HepG2 (cell line): ENCODE results near the gene C1D. TPM values are rescaled to one million over a fixed set of nuclear protein-coding genes. Genes with fewer than 3 reads are reported as not detected.

Experiments used
- ATAC-seq: fragments of 200-7000 bp; cut with Tn5 transposase; 3 replicates; pipeline ENCODE4 v1.9.1; 2020; ENCODE audit warnings: mild to moderate bottlenecking, moderate library complexity
- BruUV-seq: library from RNA; stranded (reverse); fragments of 400-500 nt; replicated peaks from 2 replicates; lab custom pipeline; 2021; lab: Mats Ljungman, UMichigan
- CTCF ChIA-PET: fragments of 300-600 bp; formaldehyde crosslinking; extraction: SDS; loops from one replicate; lab custom pipeline; 2021; ENCODE audit warnings: low total read pairs, inconsistent platforms, low intra/inter-chr PET ratio; lab: Yijun Ruan, JAX
- POLR2A ChIA-PET: fragments of 350-600 bp; sonication (Branson Sonifier 250); formaldehyde crosslinking; loops from one replicate; lab custom pipeline; 2020; ENCODE audit warnings: antibody characterized with exemption, inconsistent platforms; lab: Yijun Ruan, JAX
- DNase-seq: peaks from one replicate; pipeline ENCODE4 v3.0.0-alpha.2; 2015; ENCODE audit warnings: low spot score
- FAIRE-seq: peaks from 3 replicates; lab custom pipeline; 2011; peaks lifted over from hg19 to GRCh38; lab: Jason Lieb, UNC
- H2AFZ ChIP-seq: one replicate; pipeline ENCODE4 v1.6.1; 2011; ENCODE audit warnings: low read length, inconsistent platforms
- H3K27ac ChIP-seq: fragments of 300-600 bp; 3 replicates; pipeline ENCODE4 v1.8.0; 2011; ENCODE audit warnings: mixed run types, mild to moderate bottlenecking, mixed read lengths, low read length, inconsistent platforms; ENCODE audit not compliant: insufficient read depth; ENCODE audit errors: extremely low read length
- H3K27me3 ChIP-seq, 2 experiments: fragments of 200-600 bp in 1 of 2; 2 replicates in 1 of 2; 3 replicates in 1 of 2; pipeline versions ENCODE4 v1.6.0 to v1.8.0; 2011; ENCODE audit warnings: low read length in 2 of 2, mild to moderate bottlenecking in 2 of 2, moderate library complexity in 2 of 2, inconsistent platforms in 1 of 2; ENCODE audit not compliant: insufficient read depth in 2 of 2, control insufficient read depth in 1 of 2
- H3K36me3 ChIP-seq, 2 experiments: fragments of 200-600 bp in 1 of 2; replicated peaks in 1 of 2; 2 replicates in 1 of 2; 3 replicates in 1 of 2; pipeline versions ENCODE4 v1.5.1 to v1.8.0; 2011; ENCODE audit warnings: low read length in 2 of 2, inconsistent platforms in 1 of 2; ENCODE audit not compliant: insufficient read depth in 2 of 2, control insufficient read depth in 1 of 2
- H3K4me1 ChIP-seq: 2 replicates; pipeline ENCODE4 v1.5.1; 2012; ENCODE audit warnings: low read length, inconsistent platforms; ENCODE audit not compliant: insufficient read depth
- H3K4me2 ChIP-seq: 2 replicates; pipeline ENCODE4 v1.6.0; 2011; ENCODE audit warnings: low read depth, low read length, inconsistent platforms
- H3K4me3 ChIP-seq, 3 experiments: fragments of 200-600 bp in 1 of 3; sonication (generic), shearing (Covaris generic) in 1 of 3; replicated peaks in 1 of 3; 2 replicates each; pipeline ENCODE4 v1.5.1; 2011 to 2016; ENCODE audit warnings: low read length in 3 of 3, inconsistent platforms in 2 of 3, low read depth in 2 of 3, mild to moderate bottlenecking in 2 of 3, control low read depth in 1 of 3, mixed read lengths in 1 of 3; ENCODE audit not compliant: insufficient read depth in 1 of 3
- H3K79me2 ChIP-seq: one replicate; pipeline ENCODE4 v1.6.1; 2011; ENCODE audit warnings: low read length, inconsistent platforms; ENCODE audit not compliant: insufficient read depth
- H3K9ac ChIP-seq: 2 replicates; pipeline ENCODE4 v1.6.0; 2011; ENCODE audit warnings: mild to moderate bottlenecking, low read depth, low read length, inconsistent platforms; ENCODE audit not compliant: insufficient read depth
- H3K9me3 ChIP-seq: 2 replicates; pipeline ENCODE4 v1.5.1; 2012; ENCODE audit warnings: mild to moderate bottlenecking, low read length
- H4K20me1 ChIP-seq: 2 replicates; pipeline ENCODE4 v1.6.0; 2011; ENCODE audit warnings: inconsistent platforms, mild to moderate bottlenecking, low read length, moderate library complexity; ENCODE audit not compliant: insufficient read depth
- KAT2B ChIP-seq: fragments of 150-350 bp; IDR thresholded peaks from 2 replicates; pipeline ENCODE4 v1.6.1; 2014; ENCODE audit warnings: low read depth, low read length, borderline replicate concordance
- KDM3A ChIP-seq: IDR thresholded peaks from 2 replicates; pipeline ENCODE4 v1.6.1; 2018; ENCODE audit warnings: low read depth, missing compliant biosample characterization
- MXD1 ChIP-seq: sonication (generic); formaldehyde crosslinking; IDR thresholded peaks from 2 replicates; pipeline ENCODE4 v1.4.0; 2020; ENCODE audit warnings: mild to moderate bottlenecking, missing genetic modification reagents
- NFATC3 ChIP-seq: sonication (generic); formaldehyde crosslinking; IDR thresholded peaks from 2 replicates; pipeline ENCODE4 v1.5.1; 2020; ENCODE audit warnings: mild to moderate bottlenecking, missing genetic modification reagents
- RFXANK ChIP-seq: IDR thresholded peaks from 2 replicates; pipeline ENCODE4 v1.6.1; 2016
- ZNF549 ChIP-seq: sonication (generic); formaldehyde crosslinking; IDR thresholded peaks from 2 replicates; pipeline ENCODE4 v1.5.0; 2020; ENCODE audit warnings: missing genetic modification reagents
- WGBS: methylation state at CpG from one replicate; pipeline ENCODE4 v1.1.6; 2017; ENCODE audit warnings: low lambda C conversion rate; 5-methylcytosine and 5-hydroxymethylcytosine counted together
- in situ Hi-C: cut with HindIII; loops from 2 replicates; pipeline ENCODE4 v1.10.0; 2017; ENCODE audit warnings: low pct_unique_long_range_greater_than_20kb; ENCODE audit not compliant: extremely low pct_ligation_motif_present
- intact Hi-C: fragments of 100-400 bp; cut with micrococcal nuclease; formaldehyde crosslinking; loops from one replicate; pipeline ENCODE4 v1.10.0; 2022; ENCODE audit not compliant: unreplicated experiment
- polyA plus RNA-seq, 8 experiments: library from polyadenylated mRNA; depleted of rRNA in 3 of 8; stranded (reverse) in 7 of 8; unstranded in 1 of 8; fragments of >200 nt; fragmentation: Illumina TruSeq in 4 of 8; extraction: Trizol in 4 of 8; gene quantifications; 2 replicates each; pipeline versions ENCODE4 v1.2.1 to v1.2.3, GENCODE V29; 2011 to 2016; ENCODE audit warnings: low read depth in 4 of 8, missing spikeins in 1 of 8, mixed read lengths in 1 of 8; ENCODE audit not compliant: insufficient read depth in 1 of 8
- total RNA-seq, 5 experiments: library from RNA; depleted of rRNA; stranded (reverse); fragments of >200 nt; fragmentation: Illumina TruSeq; extraction: Trizol; gene quantifications; 2 replicates each; pipeline ENCODE4 v1.2.3, GENCODE V29; 2016; ENCODE audit warnings: low read depth in 1 of 5
- TF ChIP-seq, protein P1 (sequence below): sonication (generic); formaldehyde crosslinking; IDR thresholded peaks from 2 replicates; pipeline ENCODE4 v1.8.0; 2022; ENCODE audit warnings: mild to moderate bottlenecking, missing genetic modification reagents, moderate library complexity

The C1D gene
- total and polyA plus RNA-seq, 2 of the 13 experiments (the other 11 are each of a cell fraction or from before 2014, with no cell fraction given): 38.1 to 43.5 TPM

GRCh38 chr2:68100189-68100588, 37.4 kb upstream of the C1D start:
- Histone ChIP-seq H2AFZ (no peak overlapping the region), H4K20me1 (no peaks in the 10 kb centered on the region; the same call in 1 of the 2 replicates), H3K27ac (no peak overlapping the region), H3K4me2 (no peak overlapping the region), H3K9ac (no peak overlapping the region), H3K9me3 (no peaks in the 10 kb centered on the region), H3K27me3 (0 out of 5 replicates have a peak, but pooled peaks cover 0 to 6% of the 10 kb centered on the region in 2 experiments), H3K79me2 (no peaks in the 10 kb centered on the region), H3K36me3 (no peaks in the 10 kb centered on the region), H3K4me1 (no peaks in the 10 kb centered on the region), H3K4me3 (no peak overlapping the region)
- FAIRE-seq (no peak), ATAC-seq (no peak), DNase-seq (no peak)
- POLR2A ChIA-PET: no interaction called here
- CTCF ChIA-PET: no interaction called here
- 0% methylated on average over 1 of the region's 1 CpG for WGBS
- BruUV-seq: no TSS peak
- intact Hi-C loops (no loop called here), in situ Hi-C loops (no loop called here)
- no peak for TF ChIP-seq NFATC3 (CRISPR knock-in tag)

GRCh38 chr2:68099260-68099659, 36.5 kb upstream of the C1D start:
- no peak for FAIRE-seq
- TF ChIP-seq RFXANK (no peak), MXD1 (CRISPR knock-in tag) (no peak), KDM3A (CRISPR knock-in tag) (no peak), KAT2B (no peak), ZNF549 (CRISPR knock-in tag) (no peak)
- TF ChIP-seq, protein P1, sequence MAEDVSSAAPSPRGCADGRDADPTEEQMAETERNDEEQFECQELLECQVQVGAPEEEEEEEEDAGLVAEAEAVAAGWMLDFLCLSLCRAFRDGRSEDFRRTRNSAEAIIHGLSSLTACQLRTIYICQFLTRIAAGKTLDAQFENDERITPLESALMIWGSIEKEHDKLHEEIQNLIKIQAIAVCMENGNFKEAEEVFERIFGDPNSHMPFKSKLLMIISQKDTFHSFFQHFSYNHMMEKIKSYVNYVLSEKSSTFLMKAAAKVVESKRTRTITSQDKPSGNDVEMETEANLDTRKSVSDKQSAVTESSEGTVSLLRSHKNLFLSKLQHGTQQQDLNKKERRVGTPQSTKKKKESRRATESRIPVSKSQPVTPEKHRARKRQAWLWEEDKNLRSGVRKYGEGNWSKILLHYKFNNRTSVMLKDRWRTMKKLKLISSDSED: no peak

More at GRCh38 chr2:68099260-68099659, 36.5 kb upstream of the C1D start:
- Histone ChIP-seq H3K9ac (no peak overlapping the region), H3K36me3 (no peaks in the 10 kb centered on the region), H4K20me1 (no peaks in the 10 kb centered on the region; the same call in 1 of the 2 replicates), H3K4me3 (no peak overlapping the region), H3K27ac (no peak overlapping the region), H3K9me3 (no peaks in the 10 kb centered on the region), H3K4me1 (no peaks in the 10 kb centered on the region), H3K79me2 (no peaks in the 10 kb centered on the region), H3K27me3 (0 out of 5 replicates have a peak, but pooled peaks cover 0 to 10% of the 10 kb centered on the region in 2 experiments), H3K4me2 (no peak overlapping the region), H2AFZ (no peak overlapping the region)
- ATAC-seq (no peak), DNase-seq (no peak)
- ChIA-PET CTCF (no interaction called here), POLR2A (no interaction called here)
- no TSS peak for BruUV-seq
- intact Hi-C loops (no loop called here), in situ Hi-C loops (no loop called here)
- 44% methylated on average over 8 of the region's 8 CpGs for WGBS
